ENCODE data around the gene MAST3. TPM values are rescaled to one million over a fixed set of nuclear protein-coding genes. Genes with fewer than 3 reads are reported as not detected.

Gene MAST3
- polyA plus RNA-seq, 1 of the 3 experiments (the other 2 are of a cell fraction), result 4.5 TPM

DNA sequence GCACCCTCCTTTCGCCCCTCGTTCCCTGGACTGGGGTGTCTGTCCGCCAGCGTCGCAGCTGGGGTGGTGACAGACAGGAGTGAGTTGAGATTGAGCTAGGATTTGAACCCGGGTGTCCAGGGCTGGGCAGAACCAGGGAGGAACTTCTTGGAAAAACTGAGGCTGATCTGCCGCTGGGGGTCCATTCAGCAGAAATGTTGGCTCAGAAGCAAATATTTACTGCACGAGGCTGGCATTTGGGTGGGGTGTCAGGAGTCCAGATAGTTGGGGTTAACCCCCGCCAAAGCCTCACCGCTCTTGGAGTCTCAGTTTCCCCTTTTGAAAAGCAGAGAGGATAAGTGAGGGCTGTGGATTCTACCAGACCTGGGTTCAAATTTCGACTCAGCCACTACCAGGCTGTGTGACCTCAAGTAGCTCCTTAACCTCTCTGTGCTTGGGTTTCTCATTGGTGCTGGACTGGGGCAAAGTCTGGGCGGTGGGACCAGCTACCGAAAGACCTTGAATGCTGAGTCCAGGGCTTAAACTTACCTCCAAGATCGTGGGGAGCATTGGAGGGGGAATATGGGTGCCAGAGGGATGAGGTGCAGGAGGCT, 20.9 kb downstream of the MAST3 start:
- peak overlapping the region; percentile 97 for H3K4me2 ChIP-seq
- H3K4me1 ChIP-seq (ENCODE audit: control insufficient read depth in 1 of 2, insufficient read depth in 2 of 2, low read depth in 1 of 2, low read length in 1 of 2), result peaks cover 3 to 13% of the 10 kb centered on the region in 2 experiments; a peak in 2 of 4 replicates
- no peaks in the 10 kb centered on the region for H3K27me3 ChIP-seq (ENCODE audit: insufficient read depth)
- no peaks in the 10 kb centered on the region for H3K9me2 ChIP-seq
- H3K9me3 ChIP-seq, result no peaks in the 10 kb centered on the region
- 29% methylated on average over 14 of the region's 14 CpGs for WGBS (ENCODE audit: low lambda C conversion rate)
- no peaks in the 10 kb centered on the region for H3K79me2 ChIP-seq (ENCODE audit: insufficient read depth)
- H3K4me3 ChIP-seq (ENCODE audit: low read depth in 2 of 2, low read length in 1 of 2), result peak overlapping the region; percentile 56 to 73
- peaks cover 3% of the 10 kb centered on the region for H3F3A ChIP-seq (replicated peaks; ENCODE audit: insufficient read depth)
- no peaks in the 10 kb centered on the region for H4K20me1 ChIP-seq (ENCODE audit: insufficient read depth)
- ChIA-PET POLR2A (interaction anchor here (1.0 kb wide), 1 partner anchor 15 kb away, joined by 3 read pairs; no protein-coding TSS in a partner anchor), CTCF (interaction anchor here (0.6 to 3.2 kb wide), 10 partner anchors 9 to 134 kb away, joined by 3 to 16 read pairs (median 4); partner anchors contain the start of gene PIK3R2)
- H3K36me3 ChIP-seq (replicated peaks in 1 of 2; ENCODE audit: control insufficient read depth in 1 of 2, insufficient read depth in 2 of 2, low read length in 1 of 2), result peaks cover 0 to 2% of the 10 kb centered on the region in 2 experiments
- no peak for DNase-seq
- peak overlapping the region; percentile 78 for H3K9ac ChIP-seq
- H2AFZ ChIP-seq (ENCODE audit: low read depth), result peak overlapping the region; percentile 70
- TF ChIP-seq FOSL2 (IDR thresholded peaks at IDR 0.05; ENCODE audit: borderline replicate concordance, low read depth) (no peak), IRF3 (IDR thresholded peaks at IDR 0.05; ENCODE audit: low read depth, low read length) (no peak), EP300 (IDR thresholded peaks at IDR 0.05; ENCODE audit: borderline replicate concordance in 1 of 2, low read depth in 1 of 2, low read length in 1 of 2) (no peak), TCF12 (IDR thresholded peaks at IDR 0.05) (no peak), CHD2 (IDR thresholded peaks at IDR 0.05; ENCODE audit: low read length, partially characterized antibody) (no peak), ELF1 (IDR thresholded peaks at IDR 0.05) (no peak), TAF1 (IDR thresholded peaks at IDR 0.05; ENCODE audit: borderline replicate concordance, low read depth, low read length) (no peak), FOXM1 (IDR thresholded peaks at IDR 0.05; ENCODE audit: low read depth) (no peak), ZBTB33 (IDR thresholded peaks at IDR 0.05; ENCODE audit: borderline replicate concordance, low read depth) (no peak)
- TF ChIP-seq, protein P1, sequence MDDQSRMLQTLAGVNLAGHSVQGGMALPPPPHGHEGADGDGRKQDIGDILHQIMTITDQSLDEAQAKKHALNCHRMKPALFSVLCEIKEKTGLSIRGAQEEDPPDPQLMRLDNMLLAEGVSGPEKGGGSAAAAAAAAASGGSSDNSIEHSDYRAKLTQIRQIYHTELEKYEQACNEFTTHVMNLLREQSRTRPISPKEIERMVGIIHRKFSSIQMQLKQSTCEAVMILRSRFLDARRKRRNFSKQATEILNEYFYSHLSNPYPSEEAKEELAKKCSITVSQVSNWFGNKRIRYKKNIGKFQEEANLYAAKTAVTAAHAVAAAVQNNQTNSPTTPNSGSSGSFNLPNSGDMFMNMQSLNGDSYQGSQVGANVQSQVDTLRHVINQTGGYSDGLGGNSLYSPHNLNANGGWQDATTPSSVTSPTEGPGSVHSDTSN (IDR thresholded peaks at IDR 0.05), result no peak
- TF ChIP-seq, protein P2, sequence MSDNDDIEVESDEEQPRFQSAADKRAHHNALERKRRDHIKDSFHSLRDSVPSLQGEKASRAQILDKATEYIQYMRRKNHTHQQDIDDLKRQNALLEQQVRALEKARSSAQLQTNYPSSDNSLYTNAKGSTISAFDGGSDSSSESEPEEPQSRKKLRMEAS (IDR thresholded peaks at IDR 0.05; ENCODE audit: low read depth), result no peak
- H3K27ac ChIP-seq (ENCODE audit: low read depth in 2 of 2, low read length in 1 of 2), result no peak overlapping the region; a peak in 1 of 4 replicates
